ENCODE results near the gene CMTM1. TPM values are rescaled to one million over a fixed set of nuclear protein-coding genes. Genes with fewer than 3 reads are reported as not detected.

CMTM1 gene
- total RNA-seq, result 8.1 TPM
- long read RNA-seq, result 0 reads

GRCh38 chr16:66566051-66566901 lies at the start of gene CMTM1:
Gene CMTM1, plus strand, starts transcription at chr16:66566439. Its CDS starts 75 bp downstream, at chr16:66566514.
- peak in 1 of 2 donors; percentile 9 for ATAC-seq
- no peaks in the 10 kb centered on the region for H3K27me3 ChIP-seq (ENCODE audit: low read depth)
- intact Hi-C loops (cut with DNase I), result no loop called here
- no peak within 1 kb of the TSS for H3K27ac ChIP-seq
- H3K4me1 ChIP-seq, result peaks cover 6% of the 10 kb centered on the region
- TF ChIP-seq CTCF (IDR thresholded peaks at IDR 0.05), result no peak
- no peaks in the 10 kb centered on the region for H3K9me3 ChIP-seq
- no peak for DNase-seq
- no peak within 1 kb of the TSS for H3K4me3 ChIP-seq
- H3K36me3 ChIP-seq, result peaks cover 45% of the 10 kb centered on the region

- peak overlapping the region; percentile 98 for H3K27ac ChIP-seq
- DNase-seq (no peak), ATAC-seq (peak in 1 of 2 donors; percentile 69)
- peak overlapping the region; percentile 22 for H3K4me3 ChIP-seq
- no peak for TF ChIP-seq CTCF (IDR thresholded peaks at IDR 0.05)
- no peaks in the 10 kb centered on the region for H3K9me3 ChIP-seq
- H3K36me3 ChIP-seq, result peaks cover 6% of the 10 kb centered on the region
- intact Hi-C loops (cut with DNase I), result no loop called here
- no peaks in the 10 kb centered on the region for H3K27me3 ChIP-seq (ENCODE audit: low read depth)
- H3K4me1 ChIP-seq, result peaks cover 82% of the 10 kb centered on the region
Measured at GRCh38 chr16:66516509-66516807, 49.8 kb upstream of the CMTM1 start.

- H3K9me3 ChIP-seq, result no peaks in the 10 kb centered on the region
- peak; percentile 96 for DNase-seq
- peaks cover 82% of the 10 kb centered on the region for H3K4me1 ChIP-seq
- peak overlapping the region; percentile 98 for H3K27ac ChIP-seq
- no peak for TF ChIP-seq CTCF (IDR thresholded peaks at IDR 0.05)
- peaks cover 6% of the 10 kb centered on the region for H3K36me3 ChIP-seq
- peak overlapping the region; percentile 39 for H3K4me3 ChIP-seq
- H3K27me3 ChIP-seq (ENCODE audit: low read depth), result no peaks in the 10 kb centered on the region
- peak; percentile 96 to 97 for ATAC-seq
- intact Hi-C loops (cut with DNase I), result no loop called here
Measured at GRCh38 chr16:66516808-66517585, 49.2 kb upstream of the CMTM1 start.

GRCh38 chr16:66517586-66518263 lies 48.5 kb upstream of the CMTM1 start:
- peaks cover 82% of the 10 kb centered on the region for H3K4me1 ChIP-seq
- no peak for ATAC-seq
- intact Hi-C loops (cut with DNase I), result no loop called here

More at GRCh38 chr16:66517586-66518263, 48.5 kb upstream of the CMTM1 start:
- TF ChIP-seq CTCF (IDR thresholded peaks at IDR 0.05), result no peak
- H3K27ac ChIP-seq, result peak overlapping the region; percentile 98
- H3K4me3 ChIP-seq, result peak overlapping the region; percentile 39
- H3K9me3 ChIP-seq, result no peaks in the 10 kb centered on the region
- H3K36me3 ChIP-seq, result peaks cover 6% of the 10 kb centered on the region
- no peaks in the 10 kb centered on the region for H3K27me3 ChIP-seq (ENCODE audit: low read depth)
- DNase-seq, result no peak

All from lower lobe of right lung (tissue), 2 donors.